MCF 10A (cell line): Measurements from ENCODE around the gene STK33. TPM values are rescaled to one million over a fixed set of nuclear protein-coding genes. Genes with fewer than 3 reads are reported as not detected.

Source experiments
- BruUV-seq: library from RNA; stranded (reverse); fragments of 400-500 nt; replicated peaks from 2 replicates; lab custom pipeline; 2021; lab: Mats Ljungman, UMichigan
- CTCF ChIA-PET: fragments of 300-600 bp; sonication (Branson Sonifier 250); formaldehyde crosslinking; extraction: SDS; loops from one replicate; lab custom pipeline; 2021; ENCODE audit warnings: antibody characterized with exemption, inconsistent platforms; lab: Yijun Ruan, JAX
- POLR2A ChIA-PET: fragments of 300-600, 350-650 bp; sonication (Branson Sonifier 250); formaldehyde crosslinking; extraction: SDS; loops from one replicate; lab custom pipeline; 2020; ENCODE audit warnings: antibody characterized with exemption, inconsistent platforms; lab: Yijun Ruan, JAX
- DNase-seq: peaks from one replicate; pipeline ENCODE4 v3.0.0-alpha.2; 2018; ENCODE audit not compliant: unreplicated experiment
- H3K27ac Mint-ChIP-seq: one replicate; pipeline ENCODE4 v1.8.0; 2022; ENCODE audit warnings: mild to moderate bottlenecking, low read depth, mixed read lengths; ENCODE audit not compliant: unreplicated experiment
- H3K27me3 Mint-ChIP-seq: one replicate; pipeline ENCODE4 v1.8.0; 2022; ENCODE audit warnings: mixed read lengths; ENCODE audit not compliant: insufficient read depth, unreplicated experiment
- H3K36me3 Mint-ChIP-seq: one replicate; pipeline ENCODE4 v1.8.0; 2022; ENCODE audit warnings: mild to moderate bottlenecking, moderate library complexity, mixed read lengths; ENCODE audit not compliant: insufficient read depth, unreplicated experiment
- H3K4me1 Mint-ChIP-seq: one replicate; pipeline ENCODE4 v1.8.0; 2022; ENCODE audit warnings: mixed read lengths; ENCODE audit not compliant: insufficient read depth, unreplicated experiment
- H3K4me3 Mint-ChIP-seq: one replicate; pipeline ENCODE4 v1.8.0; 2022; ENCODE audit warnings: mild to moderate bottlenecking, moderate library complexity, mixed read lengths; ENCODE audit not compliant: unreplicated experiment
- H3K9me3 Mint-ChIP-seq: one replicate; pipeline ENCODE4 v1.8.0; 2022; ENCODE audit warnings: mixed read lengths; ENCODE audit not compliant: unreplicated experiment
- intact Hi-C: fragments of 100-400 bp; cut with micrococcal nuclease; formaldehyde crosslinking; loops from 2 replicates; pipeline ENCODE4 v1.14.1; 2022
- total RNA-seq: library from RNA; stranded (reverse); gene quantifications from 2 replicates; pipeline ENCODE4 v1.2.3, GENCODE V29; 2022
- TF ChIP-seq, protein P1 (sequence below): fragments of 200-600 bp; IDR thresholded peaks from one replicate; pipeline ENCODE4 v1.8.0; 2022; ENCODE audit warnings: antibody characterized with exemption, mild to moderate bottlenecking; ENCODE audit not compliant: unreplicated experiment

Gene STK33
- total RNA-seq, 1 experiment from 2014 or later: 0.58 TPM

DNA sequence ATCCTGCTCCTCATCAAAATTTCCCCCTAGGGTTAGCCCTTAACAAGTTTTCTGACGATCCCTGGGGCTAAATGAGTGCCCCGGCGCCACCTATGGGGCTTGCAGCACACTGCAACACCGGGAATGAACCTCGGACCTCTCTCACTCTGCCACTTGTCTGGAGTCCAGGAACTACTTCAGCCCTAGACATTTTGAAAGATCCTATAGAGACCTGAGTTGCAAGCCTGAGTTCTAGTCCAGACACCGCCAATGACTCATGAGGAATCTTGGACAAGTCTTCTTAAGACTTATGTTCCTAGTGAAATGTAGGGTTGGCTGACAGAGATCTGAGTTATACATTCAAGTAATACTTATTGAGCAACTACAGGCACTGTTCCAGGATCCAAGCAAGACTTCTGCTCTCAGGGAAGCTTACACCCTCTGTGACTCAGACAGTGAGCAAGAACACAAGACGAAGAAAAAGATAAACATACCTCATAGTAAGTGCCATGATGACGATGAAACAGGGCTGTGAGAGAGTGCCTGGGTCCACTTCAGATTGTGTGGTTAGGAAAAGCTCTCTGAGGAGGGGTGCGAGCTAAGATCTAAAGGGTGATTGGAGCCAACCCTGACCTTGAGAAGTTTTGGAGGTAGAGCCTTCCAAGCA, 10.2 kb upstream of the STK33 start:
- no peaks in the 10 kb centered on the region for H3K27me3 Mint-ChIP-seq
- H3K4me3 Mint-ChIP-seq: peak overlapping the region; percentile 15
- TF ChIP-seq, protein P1, sequence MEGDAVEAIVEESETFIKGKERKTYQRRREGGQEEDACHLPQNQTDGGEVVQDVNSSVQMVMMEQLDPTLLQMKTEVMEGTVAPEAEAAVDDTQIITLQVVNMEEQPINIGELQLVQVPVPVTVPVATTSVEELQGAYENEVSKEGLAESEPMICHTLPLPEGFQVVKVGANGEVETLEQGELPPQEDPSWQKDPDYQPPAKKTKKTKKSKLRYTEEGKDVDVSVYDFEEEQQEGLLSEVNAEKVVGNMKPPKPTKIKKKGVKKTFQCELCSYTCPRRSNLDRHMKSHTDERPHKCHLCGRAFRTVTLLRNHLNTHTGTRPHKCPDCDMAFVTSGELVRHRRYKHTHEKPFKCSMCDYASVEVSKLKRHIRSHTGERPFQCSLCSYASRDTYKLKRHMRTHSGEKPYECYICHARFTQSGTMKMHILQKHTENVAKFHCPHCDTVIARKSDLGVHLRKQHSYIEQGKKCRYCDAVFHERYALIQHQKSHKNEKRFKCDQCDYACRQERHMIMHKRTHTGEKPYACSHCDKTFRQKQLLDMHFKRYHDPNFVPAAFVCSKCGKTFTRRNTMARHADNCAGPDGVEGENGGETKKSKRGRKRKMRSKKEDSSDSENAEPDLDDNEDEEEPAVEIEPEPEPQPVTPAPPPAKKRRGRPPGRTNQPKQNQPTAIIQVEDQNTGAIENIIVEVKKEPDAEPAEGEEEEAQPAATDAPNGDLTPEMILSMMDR: peak; percentile 64
- no peaks in the 10 kb centered on the region for H3K36me3 Mint-ChIP-seq
- CTCF ChIA-PET: interaction anchor here (0.5 to 0.8 kb wide), 6 partner anchors 15 to 208 kb away, joined by 3 read pairs; no protein-coding TSS in a partner anchor
- peak; percentile 100 for DNase-seq
- POLR2A ChIA-PET: interaction anchor here (0.8 to 2.0 kb wide), 6 partner anchors 13 to 84 kb away, joined by 3 to 9 read pairs (median 3); partner anchors contain the start of genes RPL27A and TRIM66
- peaks cover 25% of the 10 kb centered on the region for H3K4me1 Mint-ChIP-seq
- H3K9me3 Mint-ChIP-seq: no peaks in the 10 kb centered on the region
- no TSS peak for BruUV-seq
- intact Hi-C loops: loop anchor here (1.0 to 5.0 kb wide), 4 partner anchors 67 to 206 kb away; partner anchors contain the start of genes RPL27A and TRIM66
- peak overlapping the region; percentile 95 for H3K27ac Mint-ChIP-seq

DNA sequence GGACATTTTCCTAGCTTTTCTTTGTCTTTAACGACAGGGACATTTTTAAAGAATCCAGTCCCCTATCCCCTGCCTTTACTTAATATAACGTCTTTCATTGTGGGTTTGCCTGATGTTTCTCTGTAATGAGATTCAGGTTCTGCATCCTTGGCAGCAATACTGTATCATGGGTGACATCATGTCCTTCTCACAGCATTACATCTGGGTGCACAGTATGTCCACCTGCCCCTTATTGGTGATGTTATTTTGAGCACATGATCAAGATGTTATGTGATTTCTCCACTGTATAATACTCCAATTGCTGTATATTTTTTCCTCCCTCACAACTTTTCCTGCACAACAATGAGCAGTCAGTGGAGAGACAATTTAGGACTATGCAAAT, 9.7 kb upstream of the STK33 start:
- intact Hi-C loops: loop anchor here (1.0 to 5.0 kb wide), 4 partner anchors 68 to 207 kb away; partner anchors contain the start of genes RPL27A and TRIM66
- Mint-ChIP-seq H3K27me3 (no peaks in the 10 kb centered on the region), H3K4me1 (peaks cover 25% of the 10 kb centered on the region), H3K36me3 (no peaks in the 10 kb centered on the region), H3K9me3 (no peaks in the 10 kb centered on the region), H3K4me3 (no peak overlapping the region), H3K27ac (peak overlapping the region; percentile 95)
- ChIA-PET CTCF (interaction anchor here (0.5 to 1.2 kb wide), 4 partner anchors 13 to 276 kb away, joined by 3 to 5 read pairs (median 4); no protein-coding TSS in a partner anchor), POLR2A (interaction anchor here (0.6 to 1.6 kb wide), 3 partner anchors 10 to 28 kb away, joined by 3 to 7 read pairs (median 4); no protein-coding TSS in a partner anchor)
- TF ChIP-seq, protein P1: no peak
- DNase-seq: no peak
- BruUV-seq: no TSS peak

DNA sequence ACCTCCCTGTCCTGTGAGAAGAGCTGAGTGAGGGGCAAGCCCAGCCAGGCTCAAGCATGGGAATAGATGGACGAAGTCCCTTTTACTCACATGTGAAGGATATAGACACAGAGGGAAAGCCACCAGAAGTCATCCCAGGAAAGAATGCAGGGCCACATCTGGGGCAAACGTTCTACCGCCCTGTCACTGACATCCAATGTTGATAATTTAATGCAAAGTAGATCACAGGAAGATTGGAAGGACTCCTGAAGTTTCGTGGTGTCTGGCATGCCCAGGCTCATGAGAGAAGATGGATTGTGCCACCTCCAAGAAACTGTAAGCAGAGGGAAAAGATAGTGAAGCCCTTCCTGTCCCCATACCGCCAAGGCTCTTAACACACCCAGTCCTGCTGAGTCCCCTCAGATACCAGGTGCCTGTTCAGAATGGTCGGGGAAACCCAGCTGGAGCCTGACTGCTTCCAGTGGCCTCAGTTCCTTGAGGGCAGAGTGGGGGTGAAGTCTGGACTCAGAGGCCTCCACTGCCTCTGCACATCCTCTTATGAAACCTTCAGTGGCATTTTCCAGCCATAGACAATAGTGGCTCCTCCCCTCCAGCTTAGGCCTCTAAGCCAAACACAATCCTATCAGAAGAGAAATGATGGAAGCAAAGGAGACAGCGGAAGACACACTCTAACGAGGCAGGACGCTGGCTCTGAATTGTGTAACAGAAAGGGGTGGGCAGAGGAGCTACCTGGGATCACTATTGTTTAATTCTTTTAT, 7.5 kb upstream of the STK33 start:
- ChIA-PET POLR2A (no interaction called here), CTCF (interaction anchor here (0.8 to 1.2 kb wide), 3 partner anchors 10 to 375 kb away, joined by 3 read pairs; no protein-coding TSS in a partner anchor)
- H3K4me1 Mint-ChIP-seq: peaks cover 27% of the 10 kb centered on the region
- no peak overlapping the region for H3K27ac Mint-ChIP-seq
- H3K36me3 Mint-ChIP-seq: no peaks in the 10 kb centered on the region
- no peak for DNase-seq
- BruUV-seq: no TSS peak
- H3K4me3 Mint-ChIP-seq: no peak overlapping the region
- peaks cover 7% of the 10 kb centered on the region for H3K9me3 Mint-ChIP-seq
- H3K27me3 Mint-ChIP-seq: no peaks in the 10 kb centered on the region
- intact Hi-C loops: loop anchor here (5.0 kb wide), 1 partner anchor 166 kb away; no protein-coding TSS in a partner anchor
- TF ChIP-seq, protein P1: no peak
